A673 (cell line): ENCODE measurements around the gene TTC7B. TPM values are rescaled to one million over a fixed set of nuclear protein-coding genes. Genes with fewer than 3 reads are reported as not detected.

ENCODE experiments used
- BruUV-seq: library from RNA; stranded (reverse); fragments of 400-500 nt; replicated peaks from 2 replicates; lab custom pipeline; 2021; lab: Mats Ljungman, UMichigan
- CTCF ChIA-PET: fragments of 300-600 bp; sonication (Branson Sonifier 250); formaldehyde crosslinking; loops from one replicate; lab custom pipeline; 2022; ENCODE audit warnings: antibody characterized with exemption; lab: Charles Lee
- POLR2A ChIA-PET: fragments of 300-600 bp; sonication (Branson Sonifier 250); formaldehyde crosslinking; loops from one replicate; lab custom pipeline; 2022; ENCODE audit warnings: antibody characterized with exemption; ENCODE audit not compliant: low non-redundant PET; lab: Charles Lee
- DNase-seq: peaks from one replicate; pipeline ENCODE4 v3.0.0-alpha.2; 2015; ENCODE audit warnings: low spot score
- H3K27ac ChIP-seq: fragments of 200-600 bp; sonication (generic); 2 replicates; pipeline ENCODE4 v1.5.1; 2016; ENCODE audit warnings: mixed run types, low read depth, mild to moderate bottlenecking, mixed read lengths, antibody characterized with exemption, low read length; ENCODE audit not compliant: poor library complexity, severe bottlenecking
- H3K27me3 ChIP-seq: fragments of 200-600 bp; sonication (generic); replicated peaks from 2 replicates; pipeline ENCODE4 v1.6.1; 2017; ENCODE audit warnings: mixed run types, low read depth, mild to moderate bottlenecking, mixed read lengths, antibody characterized with exemption, low read length; ENCODE audit not compliant: insufficient read depth, poor library complexity
- H3K36me3 ChIP-seq: fragments of 200-600 bp; sonication (generic); 2 replicates; pipeline ENCODE4 v1.6.1; 2016; ENCODE audit warnings: mixed run types, mild to moderate bottlenecking, mixed read lengths, antibody characterized with exemption, low read length; ENCODE audit not compliant: insufficient read depth, poor library complexity, severe bottlenecking
- H3K4me1 ChIP-seq: fragments of 200-600 bp; sonication (generic); 2 replicates; pipeline ENCODE4 v1.6.1; 2017; ENCODE audit warnings: mixed run types, mild to moderate bottlenecking, mixed read lengths, antibody characterized with exemption, low read length; ENCODE audit not compliant: insufficient read depth, poor library complexity, severe bottlenecking
- H3K4me3 ChIP-seq: fragments of 200-600 bp; sonication (generic); 2 replicates; pipeline ENCODE4 v1.5.1; 2016; ENCODE audit warnings: low read depth, mixed run types, mild to moderate bottlenecking, mixed read lengths, low read length; ENCODE audit not compliant: poor library complexity, severe bottlenecking
- H3K9me3 ChIP-seq: fragments of 200-600 bp; sonication (generic); 2 replicates; pipeline ENCODE4 v1.6.1; 2016; ENCODE audit warnings: mixed run types, low read depth, mild to moderate bottlenecking, mixed read lengths, antibody characterized with exemption, low read length; ENCODE audit not compliant: poor library complexity, severe bottlenecking
- EZH2 ChIP-seq: fragments of 200-600 bp; sonication (generic); IDR thresholded peaks from 2 replicates; pipeline ENCODE4 v1.6.1; 2017; ENCODE audit warnings: borderline replicate concordance, low read depth, mild to moderate bottlenecking, mixed read lengths, antibody characterized with exemption, low read length; ENCODE audit not compliant: poor library complexity, severe bottlenecking
- intact Hi-C: fragments of 100-400 bp; cut with micrococcal nuclease; formaldehyde crosslinking; loops from one replicate; pipeline ENCODE4 v1.10.0; 2022; ENCODE audit not compliant: unreplicated experiment
- total RNA-seq: library from RNA; stranded (reverse); gene quantifications from 2 replicates; pipeline ENCODE4 v1.2.3, GENCODE V29; 2021
- TF ChIP-seq, protein P1 (sequence below): fragments of 300-800, 200-600 bp; sonication (generic); conservative IDR thresholded peaks from 2 replicates; pipeline ENCODE4 v1.5.1; 2017; ENCODE audit warnings: low read depth, mild to moderate bottlenecking, antibody characterized with exemption, low read length, moderate library complexity, mixed read lengths

Gene TTC7B
- total RNA-seq, 1 experiment from 2014 or later = 39.2 TPM

DNA sequence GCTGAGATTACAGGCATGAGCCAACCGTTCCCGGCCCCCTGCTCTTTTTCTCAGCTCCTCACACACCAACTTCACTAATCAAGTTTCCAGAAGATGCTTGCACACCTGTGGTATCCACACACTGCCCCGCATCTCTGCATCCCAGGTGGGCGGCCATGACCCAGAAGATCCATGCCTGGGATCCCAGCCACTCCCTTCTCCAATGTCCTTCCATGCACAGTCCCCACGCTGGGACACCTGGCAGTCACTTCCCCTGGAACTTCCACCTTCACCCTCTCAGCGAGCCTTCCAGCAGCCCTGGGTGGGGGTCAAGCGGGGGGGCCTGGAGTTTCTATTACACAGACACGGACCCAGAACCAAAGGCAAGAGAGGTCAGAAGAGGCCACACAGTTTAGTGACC, 311.6 kb downstream of the TTC7B start:
- BruUV-seq = no TSS peak
- Histone ChIP-seq H3K27me3 (no peaks in the 10 kb centered on the region), H3K36me3 (no peaks in the 10 kb centered on the region), H3K27ac (no peak overlapping the region), H3K9me3 (no peaks in the 10 kb centered on the region), H3K4me3 (no peak overlapping the region), H3K4me1 (no peaks in the 10 kb centered on the region)
- intact Hi-C loops = no loop called here
- no peak for TF ChIP-seq EZH2
- TF ChIP-seq, protein P1, sequence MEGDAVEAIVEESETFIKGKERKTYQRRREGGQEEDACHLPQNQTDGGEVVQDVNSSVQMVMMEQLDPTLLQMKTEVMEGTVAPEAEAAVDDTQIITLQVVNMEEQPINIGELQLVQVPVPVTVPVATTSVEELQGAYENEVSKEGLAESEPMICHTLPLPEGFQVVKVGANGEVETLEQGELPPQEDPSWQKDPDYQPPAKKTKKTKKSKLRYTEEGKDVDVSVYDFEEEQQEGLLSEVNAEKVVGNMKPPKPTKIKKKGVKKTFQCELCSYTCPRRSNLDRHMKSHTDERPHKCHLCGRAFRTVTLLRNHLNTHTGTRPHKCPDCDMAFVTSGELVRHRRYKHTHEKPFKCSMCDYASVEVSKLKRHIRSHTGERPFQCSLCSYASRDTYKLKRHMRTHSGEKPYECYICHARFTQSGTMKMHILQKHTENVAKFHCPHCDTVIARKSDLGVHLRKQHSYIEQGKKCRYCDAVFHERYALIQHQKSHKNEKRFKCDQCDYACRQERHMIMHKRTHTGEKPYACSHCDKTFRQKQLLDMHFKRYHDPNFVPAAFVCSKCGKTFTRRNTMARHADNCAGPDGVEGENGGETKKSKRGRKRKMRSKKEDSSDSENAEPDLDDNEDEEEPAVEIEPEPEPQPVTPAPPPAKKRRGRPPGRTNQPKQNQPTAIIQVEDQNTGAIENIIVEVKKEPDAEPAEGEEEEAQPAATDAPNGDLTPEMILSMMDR = no peak
- no peak for DNase-seq
- ChIA-PET CTCF (no interaction called here), POLR2A (no interaction called here)

DNA sequence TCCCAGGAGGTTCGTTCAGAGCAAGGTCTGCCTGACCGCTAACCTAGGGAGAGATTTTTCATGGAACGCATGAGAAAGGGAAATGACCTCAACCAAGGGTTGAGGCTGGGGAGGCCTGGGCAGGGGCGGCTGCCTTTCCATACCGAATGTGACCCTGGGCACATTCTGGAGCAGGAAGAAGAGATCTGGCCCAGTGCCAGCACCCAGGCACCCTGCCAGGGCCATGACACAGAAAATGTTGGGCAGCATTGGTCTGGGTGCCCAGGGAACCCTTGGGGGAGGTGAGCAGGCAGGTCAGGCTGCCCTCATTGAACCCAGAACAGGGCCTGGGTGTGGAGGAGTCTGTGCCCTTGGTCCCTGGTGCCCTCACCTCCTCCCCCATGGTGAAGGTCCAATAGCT, 312.6 kb downstream of the TTC7B start:
- ChIA-PET POLR2A (no interaction called here), CTCF (no interaction called here)
- no TSS peak for BruUV-seq
- Histone ChIP-seq H3K36me3 (no peaks in the 10 kb centered on the region), H3K9me3 (no peaks in the 10 kb centered on the region), H3K4me1 (no peaks in the 10 kb centered on the region), H3K27me3 (no peaks in the 10 kb centered on the region), H3K4me3 (no peak overlapping the region), H3K27ac (no peak overlapping the region)
- TF ChIP-seq, protein P1 = no peak
- TF ChIP-seq EZH2 = no peak
- no peak for DNase-seq
- intact Hi-C loops = no loop called here

DNA sequence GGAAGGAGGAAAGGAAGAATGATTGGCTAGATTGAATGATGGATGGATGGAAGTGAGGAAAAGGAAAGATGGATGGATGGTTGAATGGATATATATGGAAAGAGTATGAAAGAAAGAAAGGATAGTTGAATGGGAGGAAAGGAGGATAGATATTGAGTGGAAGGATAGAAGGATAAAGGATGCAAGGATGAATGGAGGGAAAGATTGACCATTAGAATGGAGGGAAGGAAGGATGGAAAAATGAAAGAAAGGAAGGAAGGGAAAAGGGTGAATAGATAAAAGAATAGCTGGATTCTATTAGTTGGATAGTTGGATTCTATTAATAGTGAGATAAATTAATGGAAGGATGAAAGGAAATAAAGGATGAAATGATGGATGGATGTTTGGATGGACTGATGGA, 313.5 kb downstream of the TTC7B start:
- Histone ChIP-seq H3K4me1 (no peaks in the 10 kb centered on the region), H3K4me3 (no peak overlapping the region), H3K27me3 (no peaks in the 10 kb centered on the region), H3K9me3 (no peaks in the 10 kb centered on the region), H3K27ac (no peak overlapping the region), H3K36me3 (no peaks in the 10 kb centered on the region)
- no peak for DNase-seq
- BruUV-seq = no TSS peak
- ChIA-PET POLR2A (no interaction called here), CTCF (no interaction called here)
- intact Hi-C loops = no loop called here
- no peak for TF ChIP-seq EZH2
- TF ChIP-seq, protein P1 = no peak
